ENCODE data around the gene MEX3D. TPM values are rescaled to one million over a fixed set of nuclear protein-coding genes. Genes with fewer than 3 reads are reported as not detected.

Gene MEX3D
- total RNA-seq, result 2.1 TPM

DNA sequence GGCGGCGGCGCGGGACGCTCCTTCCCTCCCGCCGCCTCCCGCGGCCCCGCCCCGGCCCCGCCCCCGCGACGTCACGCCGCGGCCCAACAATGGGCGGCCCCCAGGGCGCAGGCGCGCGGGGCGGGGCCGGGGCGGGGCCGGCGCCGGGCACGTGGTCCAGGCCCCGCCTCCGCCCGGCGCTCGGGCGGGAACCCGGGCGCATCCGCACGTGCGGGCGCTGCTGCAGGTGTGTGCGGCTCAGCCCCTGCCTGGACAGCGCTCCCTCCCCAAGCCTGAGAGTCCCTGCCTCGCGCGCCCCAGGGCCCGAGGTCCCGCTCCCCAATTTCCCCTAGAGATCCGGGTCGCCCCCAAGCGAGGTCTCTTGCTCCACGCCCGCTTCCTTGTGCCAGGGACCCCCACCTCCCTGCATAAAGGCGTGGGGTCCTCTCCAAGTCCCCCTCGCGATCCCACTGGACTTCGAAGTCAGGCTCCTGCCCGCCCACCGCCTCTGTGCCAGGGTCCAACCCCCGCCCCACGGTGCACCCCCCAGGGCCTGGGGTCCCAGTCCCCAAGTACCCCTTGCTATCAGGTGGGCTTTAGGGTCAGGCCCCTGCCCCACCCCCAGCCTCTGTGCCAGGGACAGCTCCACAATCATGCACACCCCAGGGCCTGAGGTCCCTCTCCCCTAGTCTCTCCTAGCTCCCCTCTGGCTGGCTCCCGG, at the start of gene MEX3D:
TSS of gene MEX3D (minus strand) at position 6 of the 700 bp plus-strand sequence. CDS start 267 bp downstream, outside the sequence.
- Histone ChIP-seq H3K4me1 (ENCODE audit: insufficient read depth, low read length) (peaks cover 8% of the 10 kb centered on the region), H3K27me3 (ENCODE audit: insufficient read depth, low read length) (no peaks in the 10 kb centered on the region), H3K9me3 (ENCODE audit: low read depth, low read length) (no peaks in the 10 kb centered on the region), H3K4me3 (ENCODE audit: low read length) (no peak within 1 kb of the TSS)

DNA sequence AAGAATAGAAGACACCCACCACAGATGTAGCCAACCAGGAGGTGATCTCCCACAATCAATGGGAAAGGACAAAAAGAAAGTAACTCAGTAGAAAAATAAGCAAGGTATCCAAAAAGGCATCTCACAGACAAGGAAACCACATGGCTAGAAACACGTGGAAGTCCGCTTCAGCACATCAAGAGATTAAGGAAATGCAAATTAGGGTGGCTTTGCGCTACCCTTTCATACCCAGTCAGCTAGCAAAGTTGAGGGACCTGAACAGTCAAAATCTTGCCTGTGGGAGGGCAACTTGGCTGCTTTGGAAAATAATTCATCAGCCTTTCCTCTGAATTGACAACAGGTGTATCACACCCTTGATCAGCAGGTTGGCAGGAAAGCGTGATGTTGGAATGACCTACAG, 48.8 kb upstream of the MEX3D start:
- no peaks in the 10 kb centered on the region for H3K27me3 ChIP-seq (ENCODE audit: insufficient read depth, low read length)
- no peaks in the 10 kb centered on the region for H3K9me3 ChIP-seq (ENCODE audit: low read depth, low read length)
- H3K4me1 ChIP-seq (ENCODE audit: insufficient read depth, low read length), result no peaks in the 10 kb centered on the region
- no peak overlapping the region for H3K4me3 ChIP-seq (ENCODE audit: low read length)

DNA sequence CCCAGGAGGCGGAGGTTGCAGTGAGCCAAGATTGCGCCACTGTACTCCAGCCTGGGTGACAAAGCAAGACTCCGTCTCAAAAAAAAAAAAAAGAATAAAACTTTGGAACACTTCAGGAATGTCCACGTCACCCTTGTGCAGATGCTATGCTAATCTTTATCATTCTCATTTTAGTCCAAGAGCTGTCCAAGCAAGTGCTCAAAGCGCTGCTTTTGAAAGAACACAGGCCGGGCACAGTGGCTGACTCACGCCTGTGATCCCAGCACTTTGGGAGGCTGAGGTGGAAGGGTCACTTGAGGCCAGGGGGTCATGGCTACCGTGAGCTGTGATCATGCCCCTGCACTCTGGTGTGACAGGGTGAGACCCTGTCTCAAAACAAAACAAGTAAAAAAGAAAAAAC, 48.3 kb upstream of the MEX3D start:
- Histone ChIP-seq H3K9me3 (ENCODE audit: low read depth, low read length) (no peaks in the 10 kb centered on the region), H3K4me3 (ENCODE audit: low read length) (no peak overlapping the region), H3K27me3 (ENCODE audit: insufficient read depth, low read length) (no peaks in the 10 kb centered on the region), H3K4me1 (ENCODE audit: insufficient read depth, low read length) (no peaks in the 10 kb centered on the region)

DNA sequence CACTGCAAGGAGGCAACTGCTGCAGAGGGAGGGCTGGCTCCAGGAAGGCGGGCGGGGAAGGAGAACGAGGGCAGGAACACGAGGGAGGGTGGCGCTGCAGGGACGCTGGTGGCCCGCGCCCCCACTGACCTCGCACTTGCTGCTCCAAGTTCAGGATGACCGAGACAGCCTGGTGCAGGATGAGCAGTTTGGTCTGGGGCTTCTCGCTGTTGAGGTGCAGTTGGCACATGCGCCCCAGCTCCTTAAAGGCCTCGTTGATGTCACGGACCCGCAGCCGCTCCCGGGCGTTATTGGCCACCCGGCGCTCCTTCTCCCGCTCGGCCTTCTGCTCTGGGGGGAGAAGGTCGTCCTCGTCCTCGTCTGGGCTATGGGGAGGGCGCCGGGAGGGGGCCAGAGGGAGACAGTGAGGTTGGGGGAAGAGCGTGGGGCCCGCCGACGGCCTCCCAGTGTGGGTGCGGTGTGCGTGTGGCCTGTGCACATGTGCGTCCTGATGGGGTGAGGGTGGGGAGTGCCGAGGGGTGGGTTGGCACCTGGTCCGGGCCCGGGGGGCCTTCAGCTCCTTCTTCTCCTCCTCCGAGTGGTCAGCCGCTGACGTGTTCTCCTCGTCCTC, 47.1 kb upstream of the MEX3D start:
- peaks cover 4% of the 10 kb centered on the region for H3K4me1 ChIP-seq (ENCODE audit: insufficient read depth, low read length)
- H3K9me3 ChIP-seq (ENCODE audit: low read depth, low read length), result no peaks in the 10 kb centered on the region
- no peaks in the 10 kb centered on the region for H3K27me3 ChIP-seq (ENCODE audit: insufficient read depth, low read length)
- no peak overlapping the region for H3K4me3 ChIP-seq (ENCODE audit: low read length)

DNA sequence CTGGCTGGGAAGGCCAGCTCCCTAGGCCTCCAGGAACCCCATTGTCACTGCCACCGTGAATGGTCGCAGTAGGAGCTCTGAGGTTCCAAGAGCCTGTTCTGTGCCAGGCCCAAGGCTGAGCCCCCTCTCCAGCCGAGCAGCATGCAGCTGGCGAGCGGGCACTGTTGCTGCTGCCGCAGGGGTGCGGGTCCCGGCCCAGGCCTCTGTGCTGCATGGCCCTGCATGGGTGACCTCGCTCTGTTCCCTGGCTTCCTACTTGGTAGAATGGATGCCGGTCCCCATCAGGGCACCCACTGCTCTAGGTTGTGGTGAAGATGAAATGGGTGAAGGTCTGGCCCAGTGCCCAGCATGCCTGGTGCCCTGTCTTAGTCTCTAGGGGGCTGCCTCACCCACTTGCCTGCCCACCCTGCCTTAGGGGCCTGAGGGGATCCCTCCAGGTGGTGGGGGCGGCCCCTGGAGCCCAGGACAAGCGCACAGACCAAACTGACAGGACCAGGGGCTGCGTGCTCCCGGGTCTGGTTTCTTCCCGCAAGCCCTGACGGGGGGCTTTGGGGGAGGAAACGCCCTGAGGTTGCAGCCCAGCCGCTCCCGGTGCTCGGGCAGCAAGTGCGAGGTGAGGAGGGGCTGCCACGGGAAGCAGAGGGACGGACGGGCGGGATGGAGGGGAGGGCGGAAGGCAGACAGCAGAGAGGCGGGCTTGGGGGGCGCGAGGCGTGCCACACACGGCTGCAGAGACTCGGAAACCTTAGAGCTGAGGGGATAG, 45.9 kb upstream of the MEX3D start:
- H3K27me3 ChIP-seq (ENCODE audit: insufficient read depth, low read length), result no peaks in the 10 kb centered on the region
- H3K9me3 ChIP-seq (ENCODE audit: low read depth, low read length), result no peaks in the 10 kb centered on the region
- H3K4me1 ChIP-seq (ENCODE audit: insufficient read depth, low read length), result peaks cover 16% of the 10 kb centered on the region
- no peak overlapping the region for H3K4me3 ChIP-seq (ENCODE audit: low read length)

DNA sequence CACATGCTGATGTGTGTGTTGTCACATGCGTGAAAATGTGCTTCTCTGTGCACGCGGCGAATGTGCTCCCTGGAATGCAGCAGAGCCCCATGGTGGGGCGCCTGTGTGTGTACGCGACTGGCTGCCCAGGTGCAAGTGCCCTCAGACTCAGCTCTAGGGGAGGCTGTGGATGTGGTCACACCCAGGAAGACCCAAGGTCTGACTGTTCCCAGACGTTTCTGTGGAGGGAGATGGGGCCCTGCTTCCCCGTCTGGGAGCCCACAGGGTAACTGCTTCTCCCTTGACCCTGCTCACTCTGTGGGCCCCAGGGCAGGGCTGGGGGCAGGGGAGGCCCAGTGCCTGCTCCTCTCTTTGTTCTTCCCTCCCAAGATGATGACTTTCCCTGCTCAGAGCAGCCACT, 45.0 kb upstream of the MEX3D start:
- Histone ChIP-seq H3K27me3 (ENCODE audit: insufficient read depth, low read length) (no peaks in the 10 kb centered on the region), H3K4me1 (ENCODE audit: insufficient read depth, low read length) (peaks cover 25% of the 10 kb centered on the region), H3K4me3 (ENCODE audit: low read length) (no peak overlapping the region)

DNA sequence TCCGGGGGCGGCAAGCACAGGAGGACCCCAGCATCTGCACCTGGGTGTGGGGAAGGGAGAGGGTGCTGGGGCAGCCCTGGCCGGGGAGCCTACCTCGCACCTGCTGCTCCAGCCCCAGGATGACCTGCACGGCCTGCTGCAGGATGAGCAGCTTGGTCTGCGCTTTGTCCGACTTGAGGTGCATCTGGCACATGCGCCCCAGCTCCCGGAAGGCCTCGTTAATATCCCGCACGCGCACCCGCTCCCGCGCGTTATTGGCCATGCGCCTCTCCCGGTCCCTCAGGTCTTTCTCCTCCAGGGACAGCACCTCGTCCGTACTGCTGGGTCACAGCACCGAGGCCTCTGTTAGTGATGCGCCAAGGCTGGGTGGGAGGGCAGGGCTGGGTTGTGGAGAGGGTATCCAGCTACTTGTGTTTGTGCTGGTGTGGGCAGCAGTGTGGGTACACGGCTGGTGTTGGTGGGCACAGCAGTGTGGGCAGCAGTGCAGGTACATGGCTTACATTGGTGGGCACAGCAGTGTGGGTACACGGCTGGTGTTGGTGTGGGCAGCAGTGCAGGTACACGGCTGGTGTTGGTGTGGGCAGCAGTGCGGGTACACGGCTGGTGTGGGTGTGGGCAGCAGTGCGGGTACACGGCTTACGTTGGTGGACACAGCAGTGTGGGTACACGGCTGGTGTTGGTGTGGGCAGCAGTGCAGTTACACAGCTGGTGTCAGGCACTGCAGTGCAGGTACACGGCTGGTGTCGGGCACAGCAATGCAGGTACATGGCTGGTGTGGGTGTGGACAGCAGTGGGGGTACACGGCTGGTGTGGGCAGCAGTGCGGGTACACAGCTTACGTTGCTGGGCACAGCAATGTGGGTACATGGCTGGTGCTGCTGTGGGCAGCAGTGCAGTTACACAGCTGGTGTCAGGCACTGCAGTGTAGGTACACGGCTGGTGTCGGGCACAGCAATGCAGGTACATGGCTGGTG, 44.3 kb upstream of the MEX3D start:
- Histone ChIP-seq H3K4me3 (ENCODE audit: low read length) (no peak overlapping the region), H3K27me3 (ENCODE audit: insufficient read depth, low read length) (no peaks in the 10 kb centered on the region), H3K4me1 (ENCODE audit: insufficient read depth, low read length) (peaks cover 25% of the 10 kb centered on the region), H3K9me3 (ENCODE audit: low read depth, low read length) (no peaks in the 10 kb centered on the region)

More for the DNA sequence above, 45.0 kb upstream of the MEX3D start:
- H3K9me3 ChIP-seq (ENCODE audit: low read depth, low read length), result no peaks in the 10 kb centered on the region

DNA sequence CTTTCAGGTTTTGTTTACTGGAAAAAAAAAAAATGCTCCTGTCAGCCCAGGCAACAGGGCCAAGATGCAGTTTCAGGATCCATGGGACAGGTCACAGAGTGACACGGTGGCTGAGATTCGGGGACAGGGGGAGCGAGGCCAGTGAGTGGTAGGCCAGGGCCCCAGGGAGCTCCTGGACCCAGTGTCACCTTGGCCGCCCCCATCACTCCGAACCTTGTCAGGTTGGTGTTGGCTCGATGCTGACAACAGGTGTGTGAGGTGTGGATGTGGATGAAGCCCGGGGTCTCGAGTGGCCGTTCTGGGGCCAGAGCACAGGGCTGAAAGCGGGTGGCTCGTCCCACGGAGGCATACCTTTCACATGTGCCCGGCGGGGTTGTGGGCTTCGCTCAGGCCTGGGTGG, 43.2 kb upstream of the MEX3D start:
- no peak overlapping the region for H3K4me3 ChIP-seq (ENCODE audit: low read length)
- no peaks in the 10 kb centered on the region for H3K27me3 ChIP-seq (ENCODE audit: insufficient read depth, low read length)
- H3K9me3 ChIP-seq (ENCODE audit: low read depth, low read length), result no peaks in the 10 kb centered on the region
- H3K4me1 ChIP-seq (ENCODE audit: insufficient read depth, low read length), result peaks cover 32% of the 10 kb centered on the region

DNA sequence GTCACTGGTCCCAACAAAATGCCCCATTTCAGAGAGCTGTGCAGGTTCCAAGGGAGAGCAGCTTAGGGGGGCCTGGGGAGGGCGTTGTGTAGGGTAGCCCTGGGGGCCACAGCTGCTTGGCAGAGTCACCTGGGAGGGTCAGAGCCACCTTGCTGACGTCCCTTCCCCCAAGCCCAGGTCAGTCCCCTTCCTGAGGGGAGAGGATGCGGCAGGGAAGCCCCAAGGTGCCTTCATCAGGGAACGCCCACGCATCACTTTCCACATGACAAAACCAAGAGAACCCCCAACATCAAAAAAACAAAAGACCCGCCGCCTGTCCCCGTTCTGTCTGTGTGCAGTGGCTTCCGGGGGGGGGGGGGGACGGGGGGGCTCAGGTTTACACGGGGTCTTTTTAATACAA, 42.5 kb upstream of the MEX3D start:
- Histone ChIP-seq H3K27me3 (ENCODE audit: insufficient read depth, low read length) (no peaks in the 10 kb centered on the region), H3K9me3 (ENCODE audit: low read depth, low read length) (no peaks in the 10 kb centered on the region), H3K4me3 (ENCODE audit: low read length) (no peak overlapping the region), H3K4me1 (ENCODE audit: insufficient read depth, low read length) (peaks cover 36% of the 10 kb centered on the region)

DNA sequence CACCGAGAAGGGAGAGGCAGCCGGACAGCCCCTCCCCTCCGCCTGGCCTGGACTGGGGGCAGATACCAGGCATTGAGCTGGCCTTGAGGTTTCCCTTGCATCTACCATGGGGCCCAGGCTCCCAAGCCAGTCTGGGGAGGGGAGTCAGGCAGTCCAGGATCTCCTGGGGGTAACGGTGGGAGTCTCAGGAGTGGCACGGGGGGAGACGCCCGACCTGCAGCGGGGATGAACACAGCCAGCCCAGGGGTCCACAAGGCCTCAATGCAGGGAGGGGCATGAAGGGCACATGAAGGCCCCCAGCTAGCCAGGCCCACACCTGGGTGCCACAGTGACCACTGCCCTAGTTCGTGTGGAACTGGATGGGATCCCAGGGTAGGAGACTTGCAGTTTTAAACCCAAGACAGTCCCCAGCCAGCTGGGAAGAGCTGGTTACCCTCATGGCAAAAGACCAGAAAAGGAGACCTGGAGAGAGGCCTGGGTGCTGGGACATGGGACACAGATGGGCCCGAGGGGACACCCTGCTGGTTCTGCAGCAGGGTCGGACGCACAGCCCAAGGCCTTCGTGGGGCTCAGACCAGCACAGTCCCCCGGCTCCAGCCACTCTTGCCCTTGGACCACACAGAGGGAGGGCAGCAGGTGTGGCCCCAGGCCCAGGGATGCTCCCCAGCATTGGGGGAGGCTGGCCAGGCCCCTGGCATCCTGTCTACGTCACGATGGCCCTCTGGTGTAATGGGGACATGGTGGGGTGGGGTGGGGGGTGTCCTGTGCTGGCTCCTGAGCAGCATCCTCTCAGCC, 41.8 kb upstream of the MEX3D start:
- H3K4me3 ChIP-seq (ENCODE audit: low read length), result no peak overlapping the region
- H3K27me3 ChIP-seq (ENCODE audit: insufficient read depth, low read length), result no peaks in the 10 kb centered on the region
- H3K9me3 ChIP-seq (ENCODE audit: low read depth, low read length), result no peaks in the 10 kb centered on the region
- H3K4me1 ChIP-seq (ENCODE audit: insufficient read depth, low read length), result peaks cover 37% of the 10 kb centered on the region

DNA sequence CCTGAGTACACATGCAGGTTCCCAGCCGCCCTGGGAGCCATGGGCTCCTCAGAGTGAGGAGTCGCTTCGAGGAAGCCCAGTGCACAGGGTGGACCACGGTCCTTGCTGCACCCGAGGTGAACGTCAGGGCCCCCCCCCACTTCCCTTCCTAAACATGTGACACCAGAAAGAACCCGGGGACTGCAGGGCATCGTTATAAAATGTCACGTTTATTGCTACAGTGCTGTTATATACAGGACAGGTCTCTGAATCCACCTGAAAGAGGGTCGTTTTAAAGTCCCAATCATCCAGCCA, 40.9 kb upstream of the MEX3D start:
- Histone ChIP-seq H3K9me3 (ENCODE audit: low read depth, low read length) (no peaks in the 10 kb centered on the region), H3K4me1 (ENCODE audit: insufficient read depth, low read length) (peaks cover 45% of the 10 kb centered on the region), H3K4me3 (ENCODE audit: low read length) (peak overlapping the region; percentile 4), H3K27me3 (ENCODE audit: insufficient read depth, low read length) (no peaks in the 10 kb centered on the region)

DNA sequence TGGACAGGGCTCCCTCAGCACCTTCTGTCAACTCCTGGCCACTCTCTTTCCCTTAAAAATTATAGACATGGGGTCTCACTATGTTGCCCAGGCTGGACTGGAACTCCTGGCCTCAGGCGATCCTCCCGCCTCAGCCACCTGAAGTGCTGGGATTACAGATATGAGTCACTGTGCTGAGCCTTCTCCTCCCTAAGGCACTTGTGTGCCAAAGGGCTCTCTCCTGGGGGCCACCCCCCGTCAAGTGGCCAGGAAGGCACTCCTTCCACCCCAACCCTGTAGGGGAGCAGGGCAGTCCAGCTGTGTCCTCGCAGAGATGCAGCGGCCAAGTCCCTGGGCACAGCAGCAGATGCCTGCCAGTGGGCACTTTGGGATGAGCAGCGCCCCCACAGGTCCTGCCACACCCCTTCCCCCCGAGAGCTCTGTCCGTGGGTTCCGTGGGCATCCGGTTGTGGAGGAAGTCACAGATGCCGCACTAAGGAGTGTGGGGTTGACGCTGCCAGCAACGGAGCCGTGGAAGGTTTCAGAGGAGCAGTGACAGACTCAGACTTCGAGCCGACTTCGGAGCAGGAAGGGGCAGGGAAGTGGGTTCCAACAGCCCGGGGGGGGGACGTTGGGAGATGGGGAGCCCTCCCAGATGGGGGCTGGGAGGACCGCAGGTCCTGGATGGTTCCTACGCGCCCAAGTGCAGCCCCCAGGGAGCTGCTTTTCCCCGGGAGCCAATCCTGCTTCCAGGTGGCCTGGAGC, 40.4 kb upstream of the MEX3D start:
- peak overlapping the region; percentile 4 for H3K4me3 ChIP-seq (ENCODE audit: low read length)
- no peaks in the 10 kb centered on the region for H3K9me3 ChIP-seq (ENCODE audit: low read depth, low read length)
- H3K4me1 ChIP-seq (ENCODE audit: insufficient read depth, low read length), result peaks cover 50% of the 10 kb centered on the region
- H3K27me3 ChIP-seq (ENCODE audit: insufficient read depth, low read length), result no peaks in the 10 kb centered on the region

DNA sequence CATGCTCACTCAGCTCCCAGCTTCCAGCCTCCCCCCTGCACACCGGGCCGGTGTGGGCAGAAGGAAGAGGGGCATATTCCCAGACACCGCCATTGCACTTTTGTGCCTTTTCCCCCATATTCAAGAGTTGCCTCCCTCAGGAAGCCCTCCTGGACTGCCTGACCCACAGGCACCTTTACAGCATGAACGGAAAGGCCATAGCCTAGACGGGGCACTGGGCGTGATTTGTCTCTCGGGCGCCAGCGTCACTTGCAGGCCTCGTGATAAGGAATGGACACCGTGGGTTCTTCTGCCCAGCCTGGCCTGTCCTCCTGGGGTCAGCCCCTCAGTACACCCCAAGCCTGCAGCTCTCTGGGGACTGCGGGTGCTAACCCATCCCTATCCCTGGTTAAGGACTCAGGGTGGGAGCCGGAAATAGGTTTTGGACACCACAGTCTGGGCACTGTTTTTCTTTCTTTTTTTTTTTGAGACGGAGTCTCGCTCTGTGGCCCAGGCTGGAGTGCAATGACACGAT, 38.1 kb upstream of the MEX3D start:
- no peaks in the 10 kb centered on the region for H3K9me3 ChIP-seq (ENCODE audit: low read depth, low read length)
- H3K27me3 ChIP-seq (ENCODE audit: insufficient read depth, low read length), result no peaks in the 10 kb centered on the region
- H3K4me3 ChIP-seq (ENCODE audit: low read length), result peak overlapping the region; percentile 95
- H3K4me1 ChIP-seq (ENCODE audit: insufficient read depth, low read length), result peaks cover 61% of the 10 kb centered on the region
